ENCODE measurements around the gene ESRRG. TPM values are rescaled to one million over a fixed set of nuclear protein-coding genes. Genes with fewer than 3 reads are reported as not detected.
A peak's percentile ranks its signal among the peaks of the same experiment; 100 is the strongest.

Gene ESRRG
- total and polyA plus RNA-seq, 2 of the 8 experiments (the other 6 are each of a cell fraction or from before 2014, with no cell fraction given) = 0.59 to 1.4 TPM

DNA sequence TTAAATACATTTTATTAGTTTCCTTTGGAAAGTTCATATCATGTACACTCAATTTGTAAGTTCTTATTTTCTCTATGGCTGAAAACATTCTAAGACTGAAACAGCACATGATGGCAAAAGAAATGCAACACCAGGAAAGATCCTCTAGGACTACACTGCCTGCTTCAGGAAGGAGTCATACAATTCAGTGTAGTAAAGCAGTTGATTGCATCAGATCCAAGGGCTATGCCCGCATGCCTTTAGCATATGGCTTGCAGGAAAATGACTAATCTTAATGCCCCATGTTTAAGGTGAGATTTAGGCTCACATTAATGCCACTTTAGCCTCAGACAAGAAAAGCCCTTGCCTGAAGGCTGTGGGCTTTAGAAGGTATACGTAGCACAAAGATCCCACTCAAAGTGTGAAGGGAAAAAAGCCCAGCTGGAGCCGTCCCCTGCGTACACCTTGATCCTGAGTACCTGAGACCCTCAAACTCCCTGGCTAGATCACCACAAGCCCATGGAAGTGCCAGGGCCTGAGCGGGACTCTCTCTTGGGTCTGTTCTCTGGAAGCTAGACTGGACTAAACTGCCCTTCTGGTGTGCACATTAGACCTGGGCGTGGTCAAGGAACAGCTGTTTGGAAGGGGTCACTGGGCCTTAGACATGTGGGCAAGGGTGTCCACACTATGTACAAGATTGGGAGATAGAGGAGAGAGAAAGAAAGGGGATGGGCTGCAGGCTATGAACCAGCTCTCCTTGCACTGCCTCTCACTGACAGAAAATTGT is 52.9 kb downstream of the ESRRG start:
- no peak overlapping the region for H2BK5ac ChIP-seq (ENCODE audit: low read depth, low read length)
- H2BK15ac ChIP-seq (ENCODE audit: low read length) = no peak overlapping the region
- H3K27ac ChIP-seq (ENCODE audit: low read depth, low read length) = no peak overlapping the region
- no peak overlapping the region for H3K4me2 ChIP-seq (ENCODE audit: insufficient read depth in 1 of 2, low read depth in 2 of 2, low read length in 2 of 2)
- TF ChIP-seq TCF12 (IDR thresholded peaks at IDR 0.05; ENCODE audit: low read depth, low read length) (no peak), GABPA (IDR thresholded peaks at IDR 0.05; ENCODE audit: borderline replicate concordance, insufficient read depth, low read length) (no peak), RAD21 (IDR thresholded peaks at IDR 0.05 in 1 of 2, conservative IDR thresholded peaks at IDR 0.05 in 1 of 2; ENCODE audit: low read depth in 2 of 2, low read length in 2 of 2) (0 out of 4 replicates have a peak, but pooled peaks of 1 of the 2 experiments have one; percentile 1)
- TF ChIP-seq, protein P1, sequence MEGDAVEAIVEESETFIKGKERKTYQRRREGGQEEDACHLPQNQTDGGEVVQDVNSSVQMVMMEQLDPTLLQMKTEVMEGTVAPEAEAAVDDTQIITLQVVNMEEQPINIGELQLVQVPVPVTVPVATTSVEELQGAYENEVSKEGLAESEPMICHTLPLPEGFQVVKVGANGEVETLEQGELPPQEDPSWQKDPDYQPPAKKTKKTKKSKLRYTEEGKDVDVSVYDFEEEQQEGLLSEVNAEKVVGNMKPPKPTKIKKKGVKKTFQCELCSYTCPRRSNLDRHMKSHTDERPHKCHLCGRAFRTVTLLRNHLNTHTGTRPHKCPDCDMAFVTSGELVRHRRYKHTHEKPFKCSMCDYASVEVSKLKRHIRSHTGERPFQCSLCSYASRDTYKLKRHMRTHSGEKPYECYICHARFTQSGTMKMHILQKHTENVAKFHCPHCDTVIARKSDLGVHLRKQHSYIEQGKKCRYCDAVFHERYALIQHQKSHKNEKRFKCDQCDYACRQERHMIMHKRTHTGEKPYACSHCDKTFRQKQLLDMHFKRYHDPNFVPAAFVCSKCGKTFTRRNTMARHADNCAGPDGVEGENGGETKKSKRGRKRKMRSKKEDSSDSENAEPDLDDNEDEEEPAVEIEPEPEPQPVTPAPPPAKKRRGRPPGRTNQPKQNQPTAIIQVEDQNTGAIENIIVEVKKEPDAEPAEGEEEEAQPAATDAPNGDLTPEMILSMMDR (IDR thresholded peaks at IDR 0.05; ENCODE audit: control extremely low read depth in 1 of 3, insufficient read depth in 1 of 3, low read depth in 1 of 3, low read length in 3 of 3) = no peak
- no peak overlapping the region for H3K23ac ChIP-seq (ENCODE audit: insufficient read length)
- no peaks in the 10 kb centered on the region for H4K20me1 ChIP-seq (replicated peaks in 1 of 2; ENCODE audit: control insufficient read depth in 1 of 2, insufficient read depth in 2 of 2, low read length in 2 of 2)
- peak overlapping the region; percentile 58; the same call in 1 of the 2 replicates for H4K8ac ChIP-seq (ENCODE audit: extremely low read depth, insufficient read depth, low read length)
- no peak overlapping the region for H3K4ac ChIP-seq (replicated peaks; ENCODE audit: insufficient read length, low read depth, low read length)
- H3K27me3 ChIP-seq (replicated peaks in 1 of 4; ENCODE audit: control insufficient read depth in 3 of 4, extremely low read depth in 1 of 4, insufficient read depth in 3 of 4, low read length in 3 of 4) = no peaks in the 10 kb centered on the region
- H2AFZ ChIP-seq (ENCODE audit: low read length) = no peak overlapping the region
- no peak overlapping the region for H2BK20ac ChIP-seq (ENCODE audit: low read length)
- H3K4me1 ChIP-seq (replicated peaks in 1 of 4; ENCODE audit: control insufficient read depth in 3 of 4, insufficient read depth in 4 of 4, low read length in 3 of 4) = no peaks in the 10 kb centered on the region
- H3K9ac ChIP-seq (replicated peaks in 1 of 4; ENCODE audit: extremely low read depth in 1 of 4, low read depth in 3 of 4, low read length in 3 of 4) = no peak overlapping the region
- no peak overlapping the region for H3K4me3 ChIP-seq (ENCODE audit: extremely low read depth in 1 of 4, insufficient read depth in 2 of 4, low read depth in 3 of 4, low read length in 4 of 4)
- ChIA-PET CTCF (ENCODE audit: partially characterized antibody) (interaction anchor here (0.8 to 1.6 kb wide), 5 partner anchors 9 to 360 kb away, joined by 3 to 5 read pairs (median 3); no protein-coding TSS in a partner anchor), POLR2A (ENCODE audit: partially characterized antibody) (no interaction called here)
- no peak overlapping the region for H2BK120ac ChIP-seq (replicated peaks; ENCODE audit: low read depth, low read length)
- WGBS, 2 experiments (ENCODE audit: extremely low coverage in 1 of 2, insufficient coverage in 1 of 2, insufficient read length in 1 of 2, insufficient replicate concordance in 2 of 2, low coverage in 1 of 2, low lambda C conversion rate in 2 of 2, missing lambda C conversion rate in 1 of 2) = 85% methylated on average over 6 of the region's 6 CpGs; no CpG with 5 or more reads in 1 of the 2 experiments
- H3K18ac ChIP-seq (ENCODE audit: extremely low read depth, low read length) = no peak overlapping the region
- H3K79me1 ChIP-seq (ENCODE audit: low read depth, low read length) = no peaks in the 10 kb centered on the region
- H3K36me3 ChIP-seq (ENCODE audit: control insufficient read depth in 2 of 4, insufficient read depth in 4 of 4, low read length in 3 of 4) = no peaks in the 10 kb centered on the region
- H4K5ac ChIP-seq (ENCODE audit: insufficient read length, low read depth, low read length) = no peak overlapping the region
- H3K79me2 ChIP-seq (ENCODE audit: control insufficient read depth in 1 of 2, insufficient read depth in 2 of 2, low read length in 2 of 2) = no peaks in the 10 kb centered on the region
- DNase-seq (ENCODE audit: low read depth in 1 of 2, low spot score in 2 of 2) (no peak), FAIRE-seq (peak; percentile 7)
- H3K56ac ChIP-seq (replicated peaks; ENCODE audit: insufficient read length, low read depth, low read length) = no peak overlapping the region
- no peaks in the 10 kb centered on the region for H3K23me2 ChIP-seq (ENCODE audit: low read depth, low read length)
- no peak overlapping the region for H2BK12ac ChIP-seq (ENCODE audit: low read depth, low read length)
- no peak overlapping the region for H2AK5ac ChIP-seq (ENCODE audit: low read depth, low read length)
- no peaks in the 10 kb centered on the region for H3K9me3 ChIP-seq (ENCODE audit: insufficient read depth in 2 of 2, low read depth in 1 of 2, low read length in 1 of 2)
- H3K14ac ChIP-seq (ENCODE audit: insufficient read length) = no peak overlapping the region
- H4K91ac ChIP-seq (replicated peaks; ENCODE audit: insufficient read length, low read length) = no peak overlapping the region

All from H1 (cell line).